Measurements from ENCODE around the gene PNPLA6. TPM values are rescaled to one million over a fixed set of nuclear protein-coding genes. Genes with fewer than 3 reads are reported as not detected.

The PNPLA6 gene
- total and polyA plus RNA-seq, 2 of the 8 experiments (the other 6 are each of a cell fraction or from before 2014, with no cell fraction given), result 55.1 to 121 TPM

DNA sequence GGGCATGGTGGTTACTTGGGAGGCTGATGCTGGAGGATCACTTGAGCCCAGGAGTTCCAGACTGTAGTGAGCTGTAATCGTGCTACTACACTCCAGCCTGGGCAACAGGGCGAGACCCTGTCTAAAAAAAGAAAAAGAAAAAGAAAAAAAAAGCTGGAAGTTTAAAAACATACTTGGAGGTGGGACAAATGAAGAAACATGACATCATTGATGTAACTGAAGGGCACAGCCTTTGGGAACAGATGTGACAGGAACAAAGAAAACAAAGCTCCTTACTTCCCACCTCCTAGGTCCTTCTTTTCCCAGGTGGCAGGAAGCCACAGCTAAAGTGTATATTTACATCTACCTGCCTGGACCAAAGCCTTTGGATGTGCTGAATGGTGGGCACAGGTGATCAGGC is 48.6 kb upstream of the PNPLA6 start:
- WGBS, 2 experiments (ENCODE audit: extremely low coverage in 1 of 2, insufficient coverage in 1 of 2, insufficient read length in 1 of 2, insufficient replicate concordance in 2 of 2, low coverage in 1 of 2, low lambda C conversion rate in 2 of 2, missing lambda C conversion rate in 1 of 2), result 94% methylated on average over 2 of the region's 2 CpGs; no CpG with 5 or more reads in 1 of the 2 experiments
- H3K4ac ChIP-seq (replicated peaks; ENCODE audit: insufficient read length, low read depth, low read length), result no peak overlapping the region
- H3K9me3 ChIP-seq (ENCODE audit: insufficient read depth in 2 of 2, low read depth in 1 of 2, low read length in 1 of 2), result no peaks in the 10 kb centered on the region
- FAIRE-seq (no peak), DNase-seq (ENCODE audit: low read depth in 1 of 2, low spot score in 2 of 2) (no peak)
- no peaks in the 10 kb centered on the region for H3K79me1 ChIP-seq (ENCODE audit: low read depth, low read length)
- H3K27me3 ChIP-seq (replicated peaks in 1 of 4; ENCODE audit: control insufficient read depth in 3 of 4, extremely low read depth in 1 of 4, insufficient read depth in 3 of 4, low read length in 3 of 4), result peaks cover 0 to 2% (median 0%) of the 10 kb centered on the region in 4 experiments; a peak in 3 of 7 replicates
- H3K79me2 ChIP-seq (ENCODE audit: control insufficient read depth in 1 of 2, insufficient read depth in 2 of 2, low read length in 2 of 2), result no peaks in the 10 kb centered on the region
- no peak overlapping the region for H4K8ac ChIP-seq (ENCODE audit: extremely low read depth, insufficient read depth, low read length)
- H3K23me2 ChIP-seq (ENCODE audit: low read depth, low read length), result no peaks in the 10 kb centered on the region; the same call in 1 of the 2 replicates
- no peak overlapping the region for H2BK12ac ChIP-seq (ENCODE audit: low read depth, low read length)
- H3K18ac ChIP-seq (ENCODE audit: extremely low read depth, low read length), result no peak overlapping the region
- H3K9ac ChIP-seq (replicated peaks in 1 of 4; ENCODE audit: extremely low read depth in 1 of 4, low read depth in 3 of 4, low read length in 3 of 4), result no peak overlapping the region
- no peak overlapping the region for H2BK5ac ChIP-seq (ENCODE audit: low read depth, low read length)
- H3K23ac ChIP-seq (ENCODE audit: insufficient read length), result no peak overlapping the region
- H2AFZ ChIP-seq (ENCODE audit: low read length), result no peak overlapping the region
- H2BK15ac ChIP-seq (ENCODE audit: low read length), result no peak overlapping the region
- H3K56ac ChIP-seq (replicated peaks; ENCODE audit: insufficient read length, low read depth, low read length), result no peak overlapping the region
- H3K4me1 ChIP-seq (replicated peaks in 1 of 4; ENCODE audit: control insufficient read depth in 3 of 4, insufficient read depth in 4 of 4, low read length in 3 of 4), result peaks cover 3 to 17% (median 13%) of the 10 kb centered on the region in 4 experiments
- H4K91ac ChIP-seq (replicated peaks; ENCODE audit: insufficient read length, low read length), result no peak overlapping the region
- no peak overlapping the region for H3K27ac ChIP-seq (ENCODE audit: low read depth, low read length)
- no peak overlapping the region for H2BK120ac ChIP-seq (replicated peaks; ENCODE audit: low read depth, low read length)
- no peak overlapping the region for H2AK5ac ChIP-seq (ENCODE audit: low read depth, low read length)
- no peak overlapping the region for H3K14ac ChIP-seq (ENCODE audit: insufficient read length)
- no peak overlapping the region for H3K4me2 ChIP-seq (ENCODE audit: insufficient read depth in 1 of 2, low read depth in 2 of 2, low read length in 2 of 2)
- no peaks in the 10 kb centered on the region for H4K20me1 ChIP-seq (replicated peaks in 1 of 2; ENCODE audit: control insufficient read depth in 1 of 2, insufficient read depth in 2 of 2, low read length in 2 of 2)
- POLR2A ChIA-PET (ENCODE audit: partially characterized antibody), result interaction anchor here (0.8 to 2.4 kb wide), 5 partner anchors 10 to 48 kb away, joined by 3 to 6 read pairs (median 3); partner anchors contain the start of gene PNPLA6
- CTCF ChIA-PET (ENCODE audit: partially characterized antibody), result interaction anchor here (1.6 kb wide), 1 partner anchor 10 kb away, joined by 7 read pairs; a partner anchor contains a TSS
- H3K4me3 ChIP-seq (ENCODE audit: extremely low read depth in 1 of 4, insufficient read depth in 2 of 4, low read depth in 3 of 4, low read length in 4 of 4), result no peak overlapping the region
- no peaks in the 10 kb centered on the region for H3K36me3 ChIP-seq (ENCODE audit: control insufficient read depth in 2 of 4, insufficient read depth in 4 of 4, low read length in 3 of 4)
- H4K5ac ChIP-seq (ENCODE audit: insufficient read length, low read depth, low read length), result no peak overlapping the region
- no peak overlapping the region for H2BK20ac ChIP-seq (ENCODE audit: low read length)
- no peak for TF ChIP-seq RFX5 (IDR thresholded peaks at IDR 0.05; ENCODE audit: borderline replicate concordance, low read depth, low read length)
- no peak for TF ChIP-seq CBX8 (IDR thresholded peaks at IDR 0.05; ENCODE audit: borderline replicate concordance, low read depth, low read length)
- TF ChIP-seq SRF (IDR thresholded peaks at IDR 0.05; ENCODE audit: low read depth, low read length), result no peak
- no peak for TF ChIP-seq GTF2F1 (IDR thresholded peaks at IDR 0.05; ENCODE audit: borderline replicate concordance, low read depth, low read length)
- no peak for TF ChIP-seq CREB1 (IDR thresholded peaks at IDR 0.05)
- no peak for TF ChIP-seq HDAC6 (IDR thresholded peaks at IDR 0.05; ENCODE audit: low read depth, low read length)
- no peak for TF ChIP-seq EZH2 (IDR thresholded peaks at IDR 0.05; ENCODE audit: low read depth, low read length, severe bottlenecking)
- TF ChIP-seq FOSL1 (IDR thresholded peaks at IDR 0.05; ENCODE audit: insufficient read depth, low read depth, low read length), result no peak
- no peak for TF ChIP-seq JUND (IDR thresholded peaks at IDR 0.05; ENCODE audit: low read length)
- no peak for TF ChIP-seq BACH1 (IDR thresholded peaks at IDR 0.05; ENCODE audit: low read length)
- TF ChIP-seq SIX5 (IDR thresholded peaks at IDR 0.05; ENCODE audit: low read depth, low read length), result no peak
- no peak for TF ChIP-seq KDM5A (IDR thresholded peaks at IDR 0.05; ENCODE audit: low read length)
- no peak for TF ChIP-seq EP300 (IDR thresholded peaks at IDR 0.05; ENCODE audit: borderline replicate concordance in 1 of 2, low read depth in 2 of 2, low read length in 2 of 2)
- no peak for TF ChIP-seq SP2 (IDR thresholded peaks at IDR 0.05; ENCODE audit: low read length)
- no peak for TF ChIP-seq ZNF274 (IDR thresholded peaks at IDR 0.05; ENCODE audit: borderline replicate concordance, extremely low read depth, low read length)

All from H1 (cell line).